IPS DF 4.7 (cell line): Measurements from ENCODE around the gene ELFN1.
"Not testable (repeated sequence)": the region's sequence is repeated elsewhere in the genome, so short reads cannot be mapped to it uniquely, and the experiment has no call there.

Experiments used
- DNase-seq: peaks from one replicate; pipeline ENCODE4 v3.0.0-alpha.2; 2013; ENCODE audit warnings: low spot score; ENCODE audit errors: extremely low read depth

Gene ELFN1

DNA sequence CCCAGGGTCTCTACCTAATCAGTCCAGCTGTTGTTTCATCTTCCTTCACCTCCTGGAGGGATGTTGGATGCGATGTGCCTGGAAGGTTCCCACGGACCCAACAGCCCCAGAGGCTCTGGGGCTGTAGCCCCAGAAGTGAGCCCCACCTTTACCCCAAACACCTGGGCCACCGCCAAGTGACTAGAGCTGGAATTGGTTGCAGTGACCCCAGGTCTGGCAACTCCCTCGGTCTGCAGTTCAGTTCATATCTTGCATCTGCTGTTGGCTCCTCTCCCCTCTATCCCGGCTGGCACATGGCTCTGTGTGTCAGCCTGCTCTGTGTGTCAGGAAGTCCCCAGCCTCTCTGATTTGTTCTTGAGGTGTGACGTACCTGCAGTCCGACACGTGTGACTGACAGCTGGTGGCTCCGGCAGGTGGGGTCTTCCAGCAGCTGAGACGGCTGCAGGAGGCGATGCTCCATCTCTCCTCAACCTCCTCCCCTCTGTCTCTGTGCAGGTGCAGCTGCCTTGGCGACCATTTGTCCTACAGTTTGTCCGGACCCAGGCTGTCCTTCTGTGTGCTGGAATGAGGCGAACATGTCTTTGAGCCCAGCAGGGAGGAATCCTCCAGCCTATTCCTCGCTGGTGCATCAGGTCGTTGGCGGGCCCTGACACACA is 38.6 kb downstream of the ELFN1 start:
- no peak for DNase-seq

DNA sequence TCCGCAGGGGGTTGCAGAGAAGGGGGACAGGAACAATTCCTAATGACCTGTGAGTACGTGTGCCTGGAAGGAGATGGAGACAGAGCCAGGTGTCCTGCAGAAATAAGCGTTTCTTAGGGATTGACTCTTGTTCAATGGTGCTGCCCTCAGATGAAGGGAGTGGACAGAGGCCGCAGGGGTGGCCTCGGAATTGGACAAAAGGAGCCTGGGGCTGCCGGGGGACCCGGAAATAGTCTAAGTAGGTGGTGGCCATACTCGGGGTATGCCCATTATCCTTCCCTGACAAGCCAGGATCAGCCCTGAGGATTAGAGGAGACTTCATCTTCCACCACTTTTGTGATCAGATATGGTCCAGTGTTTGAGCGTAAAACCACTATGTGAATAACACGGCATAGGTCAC is 39.2 kb downstream of the ELFN1 start:
- no peak for DNase-seq

DNA sequence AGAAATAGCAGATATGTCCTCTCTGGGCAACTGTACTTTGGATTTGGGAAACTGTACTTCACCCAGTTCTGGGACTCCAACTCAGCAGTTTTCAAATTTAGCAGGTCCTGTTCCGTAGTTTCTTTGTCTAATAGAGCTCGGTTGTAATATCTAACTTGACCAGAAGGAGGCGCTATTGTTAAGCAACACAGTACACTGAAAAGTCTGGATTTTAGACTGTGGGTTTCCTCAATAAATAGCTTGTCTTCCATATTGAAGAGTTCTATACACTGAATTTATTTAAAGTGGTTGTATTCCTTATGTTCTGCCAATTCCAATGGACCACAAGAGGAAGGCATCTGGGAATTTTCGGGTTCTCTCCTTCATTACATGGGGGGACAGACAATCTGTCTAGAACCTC is 39.8 kb downstream of the ELFN1 start:
- no peak for DNase-seq

GRCh38 chr7:1710936-1711335 is 40.9 kb downstream of the ELFN1 start:
- no peak for DNase-seq

DNA sequence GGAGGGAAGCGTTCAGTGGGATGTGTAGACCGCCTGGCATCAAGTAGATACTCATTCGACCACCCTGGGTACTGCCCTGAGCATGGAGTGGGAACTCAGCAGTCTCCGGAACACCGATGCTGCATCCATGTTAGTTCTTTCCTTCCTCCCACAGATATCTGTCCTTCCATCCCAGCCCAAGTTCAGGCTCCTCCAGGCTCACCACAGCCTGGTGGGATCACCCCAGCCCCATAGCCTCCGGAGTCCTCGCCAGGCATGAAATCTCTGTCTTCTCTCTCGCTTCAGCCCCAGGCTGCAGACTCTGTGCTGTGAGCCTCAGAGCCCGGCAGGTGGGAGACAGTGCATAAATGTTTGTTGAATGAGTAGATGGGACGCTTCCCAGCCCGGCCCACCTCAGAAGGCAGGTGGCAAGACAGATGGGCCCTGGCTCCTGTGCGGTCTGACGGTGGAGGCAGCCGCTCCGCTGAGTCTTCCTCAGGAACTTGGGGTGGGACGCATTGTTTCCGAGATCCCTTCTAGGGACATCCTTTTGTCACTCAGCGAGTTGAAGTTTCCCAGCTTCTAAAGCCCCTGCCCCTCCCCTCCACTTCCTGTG is 42.9 kb downstream of the ELFN1 start:
- DNase-seq = no peak

DNA sequence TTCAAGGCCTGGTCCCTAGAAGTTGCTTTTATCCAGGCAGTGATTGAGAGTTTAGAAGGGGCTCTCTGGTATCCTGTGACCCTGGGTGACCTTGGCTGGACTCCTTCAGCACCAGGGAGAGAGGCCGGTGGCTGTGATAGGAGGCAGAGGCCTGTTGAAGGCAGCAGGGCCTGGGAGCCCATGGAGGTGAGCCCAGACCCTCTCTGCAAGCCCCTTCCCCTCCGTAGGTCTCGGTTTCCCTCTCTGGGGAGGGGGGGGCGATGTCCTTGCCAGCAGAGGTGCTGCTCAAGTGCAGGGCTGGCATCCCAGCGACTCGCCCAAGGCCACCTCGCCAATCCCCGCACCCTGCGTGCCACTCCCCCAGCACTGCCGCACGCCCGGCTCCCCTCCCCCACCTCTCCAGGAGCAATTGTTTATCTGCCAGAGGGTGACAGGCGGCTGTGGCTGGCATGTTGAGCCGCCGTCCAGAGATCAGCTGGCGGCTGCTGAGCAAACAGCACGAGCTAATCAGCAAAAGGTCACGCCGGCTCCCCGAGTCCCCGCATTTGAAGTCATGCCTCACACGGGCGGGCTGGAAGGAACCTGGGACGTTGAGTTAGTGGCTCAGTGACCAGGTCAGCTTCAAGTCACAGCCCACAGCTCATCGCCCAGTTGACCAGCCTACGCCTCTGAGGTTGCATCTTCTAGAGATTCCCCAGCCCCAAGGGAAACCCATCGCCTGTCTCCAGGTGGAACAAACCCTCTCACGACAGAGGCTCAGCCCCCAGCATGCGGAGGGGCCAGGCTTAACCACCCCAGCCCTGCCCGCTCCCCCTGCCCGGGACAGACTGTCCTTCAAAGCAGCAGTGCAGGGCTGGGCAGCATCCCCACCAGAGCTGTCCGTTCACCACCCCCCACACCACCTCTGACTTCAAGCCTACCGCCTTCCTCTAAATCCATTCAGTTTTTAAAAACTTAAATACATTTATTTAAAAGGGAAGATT is 43.7 kb downstream of the ELFN1 start:
- no peak for DNase-seq

- DNase-seq = no peak
Observed at GRCh38 chr7:1714583-1715330, 44.7 kb downstream of the ELFN1 start.

- DNase-seq = no peak
Observed at GRCh38 chr7:1715331-1715625, 45.2 kb downstream of the ELFN1 start.

- DNase-seq = no peak
Observed at GRCh38 chr7:1715671-1716074, 45.6 kb downstream of the ELFN1 start.

DNA sequence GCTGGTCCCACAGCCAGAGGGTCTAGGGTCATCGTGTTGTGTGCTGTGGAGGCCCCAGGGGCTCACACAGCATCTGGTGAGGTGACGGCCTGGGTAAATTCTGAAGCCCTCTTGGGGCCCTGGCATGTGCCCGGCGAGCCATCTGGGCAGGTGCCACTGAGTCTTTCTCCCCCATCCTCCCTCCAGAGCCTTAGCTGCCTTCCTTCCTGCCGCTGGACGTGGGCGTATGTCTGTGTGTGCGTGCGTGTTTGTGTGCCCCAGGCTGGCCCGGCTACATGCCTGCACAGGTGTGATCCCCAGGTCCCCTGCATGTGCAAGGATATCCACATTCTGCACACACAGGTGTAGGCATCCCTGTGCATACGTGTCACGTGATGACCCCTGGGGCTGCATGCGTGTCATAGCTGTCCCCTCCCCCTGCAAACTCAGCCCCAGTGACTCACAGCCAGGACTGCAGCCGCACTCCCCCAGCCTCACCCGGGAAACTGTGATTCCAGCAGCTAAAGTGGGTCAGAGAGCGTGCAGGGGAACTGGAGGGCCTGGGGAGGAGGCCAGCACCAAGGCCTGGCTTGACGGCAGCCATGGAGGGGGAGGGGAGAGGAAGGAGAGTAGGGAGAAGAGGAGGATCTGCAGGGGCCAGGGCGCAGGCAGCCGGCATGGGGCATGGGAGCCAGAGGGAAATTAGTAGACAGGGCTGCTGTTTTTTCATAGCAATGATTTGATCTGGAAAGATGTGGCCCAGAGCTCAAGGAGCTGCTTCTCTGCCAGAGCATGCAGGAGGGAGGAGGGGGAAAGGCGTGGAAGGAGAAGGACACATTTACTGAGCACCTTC is 46.4 kb downstream of the ELFN1 start:
- DNase-seq = no peak

DNA sequence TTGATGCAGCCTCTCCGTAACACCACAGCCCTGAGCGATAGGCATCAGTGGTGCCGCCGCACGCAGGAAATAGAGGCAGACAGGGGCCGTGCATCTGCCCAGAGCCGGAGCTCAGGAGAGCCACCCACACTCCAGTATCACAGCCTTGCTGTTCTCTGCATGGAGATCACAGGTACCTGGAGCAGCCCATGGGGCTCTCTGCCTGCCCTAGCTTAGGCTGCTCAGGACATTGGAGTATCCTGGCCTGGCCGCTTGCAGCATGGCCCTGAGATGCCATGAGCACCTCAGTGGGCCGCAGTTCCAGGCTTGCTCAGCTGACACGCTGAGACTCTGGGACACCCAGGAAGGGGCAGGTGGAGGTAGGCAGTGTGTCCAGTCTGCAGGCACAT is 47.0 kb downstream of the ELFN1 start:
- DNase-seq = no peak

DNA sequence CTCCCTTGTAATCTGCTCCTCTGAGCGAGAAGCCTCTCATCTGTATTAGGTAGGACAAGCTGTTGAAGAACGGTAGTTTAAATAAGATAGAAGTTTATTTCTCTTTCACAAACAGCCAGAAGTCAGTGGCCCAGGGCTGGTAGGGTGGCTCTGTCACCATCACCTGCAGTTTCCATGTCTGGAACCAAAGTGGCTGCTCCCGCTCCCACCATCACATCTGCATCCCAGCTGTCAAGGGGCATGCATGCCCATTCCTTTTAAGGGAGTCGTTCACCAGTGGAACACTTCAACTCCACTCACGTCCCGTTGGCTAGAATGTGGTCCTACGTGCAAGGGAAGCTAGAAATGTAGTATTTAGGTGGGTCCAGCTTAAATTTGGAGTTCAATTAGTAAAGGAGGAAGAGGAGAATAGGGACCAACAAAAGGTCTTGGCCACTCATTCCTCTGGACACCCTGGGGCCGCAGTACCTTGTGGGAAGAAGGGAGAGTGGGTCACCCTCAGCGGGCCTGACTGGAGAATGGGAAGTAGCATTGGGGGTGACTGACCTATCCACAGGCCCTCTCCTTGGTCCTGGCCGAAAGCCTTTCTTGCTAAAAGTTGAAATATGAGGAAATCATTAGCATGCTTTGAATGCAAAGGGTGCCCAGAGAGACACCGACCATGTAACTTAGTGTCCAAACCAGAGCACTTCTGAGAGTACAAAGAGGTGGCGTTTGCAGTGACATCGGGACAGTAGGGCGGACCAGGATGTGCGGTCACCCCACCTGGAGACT is 48.0 kb downstream of the ELFN1 start:
- no peak for DNase-seq

GRCh38 chr7:1718850-1719249 is 48.8 kb downstream of the ELFN1 start:
- not testable (repeated sequence) for DNase-seq

DNA sequence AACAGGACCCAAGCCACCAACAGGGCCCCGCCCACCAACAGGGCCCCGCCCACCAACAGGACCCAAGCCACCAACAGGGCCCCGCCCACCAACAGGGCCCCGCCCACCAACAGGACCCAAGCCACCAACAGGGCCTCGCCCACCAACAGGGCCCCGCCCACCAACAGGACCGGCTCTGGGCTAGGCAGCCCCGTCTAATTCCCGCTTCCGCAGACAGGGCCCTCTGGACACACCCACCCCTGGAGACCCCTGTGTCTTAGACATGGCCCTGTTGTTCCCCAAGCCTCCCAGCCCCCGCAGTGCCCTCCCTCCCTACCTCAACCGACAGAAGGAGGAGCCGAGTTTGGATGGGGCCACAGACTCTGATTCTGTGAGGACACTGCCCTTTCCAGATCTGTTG is 49.2 kb downstream of the ELFN1 start:
- not testable (repeated sequence) for DNase-seq

- no peak for DNase-seq
Observed at GRCh38 chr7:1719913-1720312, 49.8 kb downstream of the ELFN1 start.

DNA sequence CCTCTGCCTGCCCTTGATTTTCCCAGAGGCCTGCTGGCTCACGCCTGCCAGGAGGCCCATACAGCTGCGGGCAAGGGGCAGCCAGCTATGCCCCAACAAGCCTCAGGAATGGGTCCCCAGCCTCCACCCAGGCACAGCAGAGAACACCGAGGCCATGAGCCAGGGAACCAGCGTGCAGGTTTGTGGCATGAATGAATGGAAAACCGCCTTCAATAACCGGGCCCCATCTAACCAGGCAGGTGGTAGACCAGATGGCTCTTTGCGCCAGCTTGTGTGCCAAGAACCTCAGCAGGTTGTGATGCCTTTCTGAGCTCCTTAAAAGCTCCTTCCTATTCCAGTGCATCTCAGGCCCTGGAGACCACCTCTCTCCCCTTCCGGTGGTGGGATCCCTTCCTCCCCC is 50.2 kb downstream of the ELFN1 start:
- DNase-seq = no peak

DNA sequence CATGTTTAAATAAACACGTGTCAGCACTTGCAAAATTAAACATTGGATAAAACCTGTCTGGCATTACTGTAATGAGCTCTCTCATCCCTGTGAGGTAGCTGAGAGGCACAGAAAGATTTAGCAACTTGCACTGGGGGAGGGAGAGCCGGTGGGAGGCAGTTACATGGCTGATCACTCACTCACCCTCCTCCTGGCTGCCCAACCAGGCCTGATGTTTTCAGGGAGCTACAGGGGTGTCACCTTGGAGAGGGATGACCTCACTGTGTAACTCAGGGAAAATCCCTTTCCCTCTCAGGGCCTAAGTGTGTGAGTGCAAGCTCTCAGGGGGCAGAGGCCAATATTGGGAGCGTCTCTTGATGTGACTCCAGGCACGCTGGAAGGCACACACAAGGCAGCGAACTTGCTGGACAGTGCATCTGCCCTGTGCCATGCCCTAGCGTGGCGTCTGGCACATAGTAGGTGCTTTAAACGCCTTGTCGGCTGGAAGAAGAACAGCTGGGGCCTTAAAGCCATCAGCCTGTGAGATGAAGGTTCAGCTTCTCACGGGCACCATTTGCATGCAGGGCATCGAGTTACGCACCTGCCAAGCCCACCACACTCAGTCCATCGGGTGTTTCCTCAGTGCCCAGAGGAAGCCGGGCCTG is 51.1 kb downstream of the ELFN1 start:
- no peak for DNase-seq

- no peak for DNase-seq
Observed at GRCh38 chr7:1723254-1723653, 53.2 kb downstream of the ELFN1 start.

GRCh38 chr7:1724118-1724910 is 54.2 kb downstream of the ELFN1 start:
- DNase-seq = no peak
